Fibroblast of the conjunctiva (primary cell): Measurements from ENCODE around the gene STRIT1.

Source experiments
- DNase-seq: peaks from one replicate; pipeline ENCODE4 v3.0.0-alpha.2; 2010; ENCODE audit warnings: low read depth

The STRIT1 gene

DNA sequence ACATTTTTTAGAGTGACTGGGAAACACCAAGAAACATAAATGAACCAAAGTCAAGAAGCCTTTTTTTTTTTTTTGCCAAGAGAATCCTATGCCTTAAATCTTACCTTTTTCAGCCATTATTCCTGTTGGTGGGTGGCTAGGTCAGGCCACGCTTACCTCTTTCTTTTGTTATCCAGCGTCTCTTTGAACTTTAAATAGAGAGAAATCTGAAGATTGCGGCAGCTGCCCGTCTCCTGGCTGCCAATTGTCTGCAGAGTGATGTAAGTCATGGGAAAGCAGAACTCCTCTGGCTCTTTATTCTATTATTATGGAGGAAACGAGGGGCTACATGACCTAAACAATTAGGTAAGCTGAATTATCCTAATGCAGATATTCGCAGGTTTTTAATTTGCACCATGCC is at the start of gene STRIT1:
STRIT1 (minus strand) TSS at position 168 of the 400 bp plus-strand sequence.
- no peak for DNase-seq

DNA sequence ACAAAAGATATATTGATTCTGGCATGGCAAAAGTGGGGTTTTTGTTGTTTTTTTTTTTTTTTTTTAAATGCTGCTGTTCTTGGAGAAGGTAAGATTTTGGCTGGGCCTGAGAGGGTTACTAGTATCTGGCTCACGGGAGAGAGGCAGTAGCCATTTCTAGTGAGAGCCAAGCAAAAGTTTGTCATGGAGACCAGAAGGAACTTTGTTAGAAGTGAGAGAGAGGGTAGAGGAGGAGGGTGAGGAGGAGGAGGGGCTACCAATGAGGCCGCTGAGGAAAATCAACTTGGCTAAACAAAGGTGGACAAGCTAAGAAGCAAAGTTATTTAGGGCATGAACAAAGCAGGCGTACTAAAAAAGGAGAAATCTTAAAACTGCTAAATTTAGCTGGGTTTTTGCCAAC is 48.9 kb upstream of the STRIT1 start:
- DNase-seq, result no peak

GRCh38 chr3:155339052-155339451 is 45.6 kb upstream of the STRIT1 start:
- DNase-seq, result peak; percentile 2

DNA sequence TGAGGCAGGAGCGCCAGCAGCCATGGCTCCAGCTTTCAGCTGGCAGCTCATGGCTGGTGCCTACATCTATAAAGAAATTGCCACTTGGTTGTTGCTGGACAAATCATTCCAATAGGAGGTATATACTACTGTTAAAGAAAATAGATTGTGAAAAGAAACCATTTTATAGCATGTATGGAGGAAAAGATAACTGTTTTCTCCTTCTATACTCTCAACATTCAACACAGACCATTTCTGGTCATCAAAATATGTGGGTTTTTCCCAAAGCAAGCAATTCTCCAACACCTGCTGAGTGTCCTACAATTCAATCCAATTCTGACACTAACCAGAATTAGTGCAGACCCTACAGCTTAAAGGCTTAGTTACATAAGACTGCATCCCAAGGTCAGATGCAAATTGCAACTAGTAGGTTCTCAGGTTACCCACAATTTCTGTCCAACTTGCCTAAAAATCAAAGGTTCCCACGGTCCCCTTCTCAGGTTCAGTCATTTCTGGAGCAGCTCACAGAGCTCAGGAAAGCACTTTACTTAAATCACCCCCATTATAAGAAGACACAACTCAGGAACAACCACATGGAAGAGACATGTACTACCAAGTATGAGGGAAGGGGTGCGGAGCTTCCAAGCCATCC is 42.4 kb upstream of the STRIT1 start:
- DNase-seq, result no peak

DNA sequence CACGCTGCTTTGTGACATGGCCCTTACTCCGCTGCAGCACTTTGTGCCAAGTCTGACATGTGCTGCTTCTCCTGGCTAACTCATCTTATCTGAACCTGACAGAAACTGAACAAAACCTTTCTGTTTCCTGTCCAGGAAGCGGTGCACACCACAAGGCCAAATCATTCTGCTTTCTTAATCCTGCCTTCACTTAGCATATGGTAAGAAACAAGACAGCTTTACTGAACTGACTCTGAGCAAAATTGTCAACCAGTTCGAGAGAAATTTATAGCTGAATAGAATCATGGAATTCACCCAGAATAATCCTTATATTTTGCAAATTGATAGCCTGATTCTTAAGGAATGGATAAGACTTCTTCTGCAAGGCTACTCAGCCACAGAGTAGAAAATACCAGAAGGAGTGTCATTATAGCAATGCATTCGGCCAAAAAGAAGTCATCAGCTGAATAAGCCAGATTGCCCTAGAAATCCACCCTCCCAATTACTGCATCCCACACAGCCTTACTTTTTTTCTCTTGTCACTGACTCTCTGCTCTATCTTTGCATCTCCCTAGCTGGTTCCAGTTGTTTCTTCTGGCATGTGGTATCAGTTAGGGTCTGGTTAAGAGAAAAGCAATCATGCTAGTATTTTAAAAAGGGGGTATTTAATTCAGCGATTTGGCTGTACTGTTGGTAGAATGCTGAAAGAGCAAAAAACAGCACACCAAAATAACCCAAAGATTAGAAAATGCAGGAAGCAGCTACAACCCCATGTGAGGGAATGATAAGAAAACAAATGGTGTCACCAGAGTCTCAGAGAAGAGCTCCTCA is 41.6 kb upstream of the STRIT1 start:
- no peak for DNase-seq

- DNase-seq, result no peak
Measured at GRCh38 chr3:155334215-155334913, 40.9 kb upstream of the STRIT1 start.

GRCh38 chr3:155332716-155333115 is 39.2 kb upstream of the STRIT1 start:
- no peak for DNase-seq

DNA sequence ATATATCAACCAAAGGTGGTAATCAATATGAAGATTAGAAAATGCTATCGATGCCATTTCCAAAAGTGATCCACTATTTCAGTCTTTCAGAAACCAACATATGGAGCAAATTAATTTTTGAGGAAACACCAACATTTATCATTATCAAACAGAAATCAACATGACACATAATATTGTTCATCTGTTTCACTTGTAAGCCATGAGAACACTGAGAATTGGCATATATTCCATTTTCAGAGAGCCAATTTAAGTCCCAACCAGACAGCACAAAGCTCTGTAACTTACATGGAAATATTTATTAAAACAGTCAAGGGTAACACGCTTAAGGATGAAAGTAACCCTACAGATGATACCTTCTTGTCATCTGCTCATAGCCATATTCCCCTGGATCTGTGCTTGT is 37.6 kb upstream of the STRIT1 start:
- no peak for DNase-seq

DNA sequence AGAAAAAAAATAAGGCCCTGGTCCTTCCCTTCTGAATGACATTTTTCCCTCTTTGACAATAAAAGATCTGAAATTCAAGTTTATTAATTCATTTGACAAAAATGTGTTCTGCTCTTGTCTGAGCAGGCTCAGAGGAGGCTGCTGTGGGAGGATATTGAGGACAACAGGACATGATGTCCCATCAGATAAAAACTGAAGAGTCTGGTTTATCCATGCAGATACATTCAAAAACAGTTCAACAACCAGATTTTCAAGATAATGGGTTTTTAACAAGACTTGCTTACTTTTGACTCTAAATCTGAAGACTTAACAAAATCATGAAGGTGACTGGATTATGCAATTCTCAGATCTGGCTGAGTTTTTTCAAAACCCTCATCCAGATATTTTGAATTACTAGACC is 36.9 kb upstream of the STRIT1 start:
- no peak for DNase-seq

GRCh38 chr3:155329513-155330048 is 36.1 kb upstream of the STRIT1 start:
- no peak for DNase-seq

- DNase-seq, result no peak
Measured at GRCh38 chr3:155327871-155328270, 34.4 kb upstream of the STRIT1 start.

DNA sequence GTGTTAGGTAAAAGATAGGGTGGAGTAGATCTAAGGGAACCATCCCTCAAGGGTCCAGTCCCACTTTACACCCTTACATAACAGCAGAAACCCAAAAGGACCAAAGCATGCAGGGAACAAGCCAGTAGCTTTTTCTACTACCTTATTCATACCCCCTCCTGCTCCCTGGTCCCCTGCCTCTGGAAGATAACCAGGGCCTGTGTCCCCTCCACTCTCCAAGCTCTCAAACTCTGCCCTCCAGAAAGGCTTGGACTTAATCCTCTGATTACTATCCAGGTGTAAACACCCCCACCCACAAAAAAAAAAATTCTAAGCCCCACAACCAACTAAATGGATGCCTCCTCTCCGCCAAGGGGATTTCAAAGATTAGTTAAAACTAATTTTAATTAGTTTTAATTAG is 33.9 kb upstream of the STRIT1 start:
- no peak for DNase-seq

DNA sequence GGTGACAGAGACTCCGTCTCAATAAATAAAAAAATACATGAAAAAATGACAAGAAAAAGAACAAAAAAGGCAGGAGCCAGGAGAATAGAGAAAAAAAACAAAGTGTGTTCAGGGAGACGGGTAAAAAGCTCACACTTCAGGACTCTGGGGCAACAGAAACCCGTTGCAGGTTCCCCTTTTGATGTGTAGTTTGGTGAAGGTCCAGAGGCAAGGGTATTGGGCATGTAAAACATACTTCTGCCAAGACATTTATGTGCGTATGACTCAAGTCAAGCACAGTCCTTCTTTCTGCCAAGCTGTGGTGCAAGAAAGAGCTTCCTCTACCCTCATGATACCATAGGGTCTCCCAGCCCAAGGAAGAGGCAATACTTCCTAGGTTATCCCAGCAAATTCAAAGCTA is 33.4 kb upstream of the STRIT1 start:
- DNase-seq, result no peak

DNA sequence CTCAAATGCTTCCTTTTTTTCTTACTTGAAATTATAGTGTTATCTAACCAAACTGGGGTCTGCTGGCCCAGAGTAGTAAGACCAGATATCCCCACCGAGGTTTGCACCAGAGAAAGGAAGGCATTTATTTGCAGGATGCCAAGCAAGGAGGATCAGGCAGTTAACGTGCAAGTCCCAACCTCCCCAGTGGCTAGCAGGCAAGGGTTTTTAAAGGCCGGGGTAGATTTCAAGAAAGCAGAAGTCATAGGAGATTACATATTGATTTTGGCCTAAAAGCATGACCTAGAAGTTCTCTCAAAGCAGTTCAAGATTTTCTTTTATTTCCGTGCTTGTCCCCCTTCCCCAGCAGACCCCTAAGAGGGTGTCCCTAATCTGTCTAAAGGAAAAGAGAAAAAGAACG is 32.8 kb upstream of the STRIT1 start:
- no peak for DNase-seq

- no peak for DNase-seq
Measured at GRCh38 chr3:155325263-155325835, 31.9 kb upstream of the STRIT1 start.

DNA sequence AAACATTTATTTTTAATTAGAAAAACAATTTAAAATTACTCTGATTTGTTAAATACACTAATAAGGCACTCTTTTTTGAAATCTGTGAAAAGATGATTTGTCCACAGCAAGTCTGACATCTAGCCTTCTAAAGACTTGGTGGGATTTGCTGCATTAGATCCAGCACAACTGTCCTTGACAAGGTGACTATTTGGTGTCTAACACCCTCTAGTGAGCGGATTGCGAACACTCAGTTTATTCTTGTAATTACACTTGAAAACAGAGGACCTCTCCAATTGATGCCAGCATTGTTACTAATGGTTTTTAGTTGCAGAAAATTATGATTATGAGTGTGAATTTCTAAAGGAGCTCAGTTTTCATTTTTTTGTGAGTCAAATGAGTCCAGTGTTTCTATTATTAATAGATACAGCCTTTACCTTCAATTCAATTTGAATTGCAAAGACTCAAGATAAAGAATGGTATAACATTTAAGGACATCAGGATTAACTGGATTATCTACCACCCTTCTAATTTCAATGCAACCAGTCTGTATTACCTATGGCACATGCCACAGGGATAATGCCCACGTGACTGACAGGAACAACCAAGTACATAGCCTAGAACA is 29.7 kb upstream of the STRIT1 start:
- peak; percentile 87 for DNase-seq

DNA sequence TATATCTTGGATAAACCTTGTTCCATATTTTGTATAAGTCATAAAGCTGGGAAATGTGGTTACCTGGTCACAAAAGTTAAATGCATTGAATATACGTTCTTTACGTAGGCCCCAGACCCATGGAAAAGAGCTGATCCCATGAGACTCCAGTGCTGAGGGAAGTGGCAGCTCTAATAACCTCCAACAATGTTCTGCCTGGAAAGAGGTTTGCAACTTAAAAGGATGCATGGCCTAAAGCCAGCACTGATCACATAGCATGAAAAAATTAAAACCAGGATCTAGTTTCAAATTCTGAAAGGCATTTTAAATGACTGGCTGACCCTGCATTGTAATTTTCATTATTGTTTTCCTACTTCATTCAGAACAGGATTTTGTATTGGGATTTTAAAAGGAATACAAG is 27.9 kb upstream of the STRIT1 start:
- no peak for DNase-seq

DNA sequence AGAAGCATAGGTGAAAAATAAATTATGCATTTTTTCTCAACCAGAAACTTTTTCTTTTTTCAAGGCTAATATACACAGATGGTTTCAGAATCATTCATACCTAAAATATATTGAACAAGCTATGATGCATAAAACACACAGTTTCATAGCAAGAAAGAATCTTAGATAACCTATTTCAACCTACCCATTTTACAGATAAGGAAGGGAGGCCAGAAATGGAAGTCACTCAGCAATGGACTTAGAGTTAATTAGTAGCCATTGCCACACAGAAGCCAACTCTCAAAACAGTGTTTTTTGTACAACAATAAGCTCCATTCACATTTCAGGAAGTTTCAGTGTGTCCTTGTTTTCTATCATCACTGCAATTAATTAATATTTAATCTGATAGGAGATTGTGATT is 27.5 kb upstream of the STRIT1 start:
- DNase-seq, result no peak

- DNase-seq, result no peak
Measured at GRCh38 chr3:155318740-155319139, 25.3 kb upstream of the STRIT1 start.

DNA sequence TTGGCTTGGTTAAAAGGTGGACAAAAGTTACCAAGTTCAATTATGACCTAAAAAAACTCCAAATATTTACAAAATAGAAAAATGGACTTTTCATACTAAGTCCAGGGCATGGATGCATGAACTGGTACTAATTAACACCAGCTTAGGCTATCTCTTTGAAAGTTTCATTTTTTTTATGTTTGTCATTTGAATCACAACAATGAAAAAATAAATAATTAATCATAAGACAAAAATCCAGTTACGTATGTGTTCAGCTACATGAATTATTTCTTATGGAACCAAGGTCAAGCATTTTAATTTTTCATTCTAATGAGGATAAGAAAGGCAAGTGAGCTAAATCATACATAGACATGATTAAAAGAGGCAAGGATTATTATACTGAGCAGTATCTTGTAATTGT is 23.7 kb upstream of the STRIT1 start:
- no peak for DNase-seq

DNA sequence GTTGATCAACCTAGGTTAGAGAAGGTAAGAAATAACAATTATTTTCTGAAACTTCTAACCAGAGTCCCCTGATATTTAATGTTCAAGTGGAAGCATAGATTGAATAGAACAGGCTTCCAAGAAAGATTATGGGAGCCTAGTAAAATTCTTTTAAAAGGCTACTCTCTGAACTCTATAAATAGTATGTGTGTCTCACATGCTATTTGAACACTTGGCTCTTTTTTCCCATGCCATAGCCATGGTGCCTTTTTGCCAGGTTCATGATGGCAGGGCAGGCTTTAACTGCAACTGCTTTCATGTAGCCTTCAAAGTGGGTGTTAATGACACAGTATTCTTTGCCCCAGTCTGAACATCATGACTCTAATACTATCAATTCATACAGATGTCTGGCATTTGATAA is 22.9 kb upstream of the STRIT1 start:
- no peak for DNase-seq

DNA sequence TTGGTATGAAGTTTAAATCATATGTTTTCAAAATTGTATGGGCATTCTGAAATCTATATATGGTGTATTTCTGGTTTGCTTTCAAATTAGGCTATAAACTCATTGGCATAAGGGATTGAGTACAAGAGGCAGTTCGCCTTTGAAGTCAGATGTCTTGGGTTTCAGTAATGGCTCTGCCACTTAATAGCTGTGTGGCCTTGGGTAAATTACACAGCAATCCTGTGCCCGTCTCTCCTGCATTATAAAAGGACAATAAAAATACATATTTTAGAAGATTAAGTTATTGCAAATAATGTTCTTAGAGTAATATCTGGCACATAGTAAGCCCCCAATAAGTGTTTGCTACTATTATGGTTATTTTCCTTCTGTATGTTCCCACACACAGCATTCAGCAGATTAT is 20.4 kb upstream of the STRIT1 start:
- no peak for DNase-seq
